Left colon (tissue), 2 donors: ENCODE data around the gene NOTCH4. TPM values are rescaled to one million over a fixed set of nuclear protein-coding genes. Genes with fewer than 3 reads are reported as not detected.
"Not testable (repeated sequence)": the region's sequence is repeated elsewhere in the genome, so short reads cannot be mapped to it uniquely, and the experiment has no call there.

ENCODE experiments used
- ATAC-seq: fragments of 200-7000 bp; cut with Tn5 transposase; one replicate; pipeline ENCODE4 v1.9.1; 2020; ENCODE audit warnings: mild to moderate bottlenecking, moderate library complexity
- DNase-seq, 2 donors: peaks; one replicate each; pipeline ENCODE4 v3.0.0-alpha.2; 2020
- intact Hi-C, 2 donors: fragments of 100-400 bp; cut with DNase I in 1 of 2; cut with micrococcal nuclease in 1 of 2; formaldehyde crosslinking; loops; one replicate each; pipeline versions ENCODE4 v1.11.2 to v1.14.0; 2022; cut with DNase I, micrococcal nuclease
- total RNA-seq, 2 donors: library from RNA; stranded (reverse); fragmentation: NEBNext Ultra II Directional; extraction: Animal tissue kit (Norgen Biotek cat#: 25700); gene quantifications; one replicate each; pipeline ENCODE4 v1.2.1, GENCODE V29; 2021
- donor health status: DM: no; HTN: no; CAD: no.
- donor health status: DM: yes; HTN: yes; CAD: no.

The NOTCH4 gene
- total RNA-seq, 2 donors from 2014 or later = 4.1 to 4.3 TPM

GRCh38 chr6:32196682-32197616, 26.9 kb downstream of the NOTCH4 start:
- intact Hi-C loops = loop anchor here in 1 of 2 donors (10.0 kb wide), 1 partner anchor 82 kb away; no protein-coding TSS in a partner anchor
- peak in 1 of 2 donors; percentile 54 for DNase-seq

GRCh38 chr6:32195902-32196681, 27.8 kb downstream of the NOTCH4 start:
- ATAC-seq = peak; percentile 45
- intact Hi-C loops = loop anchor here in 1 of 2 donors (10.0 kb wide), 1 partner anchor 81 kb away; no protein-coding TSS in a partner anchor

More at GRCh38 chr6:32196682-32197616, 26.9 kb downstream of the NOTCH4 start:
- ATAC-seq = no peak

GRCh38 chr6:32195652-32195901, 28.3 kb downstream of the NOTCH4 start:
- peak; percentile 100 for DNase-seq
- intact Hi-C loops = loop anchor here in 1 of 2 donors (10.0 kb wide), 1 partner anchor 81 kb away; no protein-coding TSS in a partner anchor

More at GRCh38 chr6:32195902-32196681, 27.8 kb downstream of the NOTCH4 start:
- DNase-seq = peak; percentile 92 to 93

GRCh38 chr6:32194825-32195651, 28.8 kb downstream of the NOTCH4 start:
- ATAC-seq = peak; percentile 16
- DNase-seq = peak in 1 of 2 donors; percentile 61
- intact Hi-C loops = loop anchor here in 1 of 2 donors (10.0 kb wide), 1 partner anchor 80 kb away; no protein-coding TSS in a partner anchor

More at GRCh38 chr6:32195652-32195901, 28.3 kb downstream of the NOTCH4 start:
- ATAC-seq = peak; percentile 84

GRCh38 chr6:32194388-32194787, 29.5 kb downstream of the NOTCH4 start:
- ATAC-seq (no peak), DNase-seq (no peak)
- intact Hi-C loops = loop anchor here in 1 of 2 donors (10.0 kb wide), 1 partner anchor 80 kb away; no protein-coding TSS in a partner anchor

- intact Hi-C loops = loop anchor here in 1 of 2 donors (10.0 kb wide), 1 partner anchor 78 kb away; no protein-coding TSS in a partner anchor
- not testable (repeated sequence) for DNase-seq, ATAC-seq
Measured at GRCh38 chr6:32193096-32193495, 30.8 kb downstream of the NOTCH4 start.

- no peak for ATAC-seq
- intact Hi-C loops = loop anchor here in 1 of 2 donors (10.0 kb wide), 1 partner anchor 78 kb away; no protein-coding TSS in a partner anchor
- DNase-seq = peak; percentile 75 to 82
Measured at GRCh38 chr6:32192608-32193039, 31.2 kb downstream of the NOTCH4 start, which contains the start of gene GPSM3. Gene GPSM3 (minus strand): TSS chr6:32192643. CDS start chr6:32192513, 130 bp downstream.

GRCh38 chr6:32191696-32192607, 31.9 kb downstream of the NOTCH4 start:
- ATAC-seq (no peak), DNase-seq (no peak)

GRCh38 chr6:32190911-32191677, 32.8 kb downstream of the NOTCH4 start:
- DNase-seq (no peak), ATAC-seq (no peak)
- intact Hi-C loops = loop anchor here in 1 of 2 donors (10.0 kb wide), 1 partner anchor 76 kb away; no protein-coding TSS in a partner anchor

More at GRCh38 chr6:32191696-32192607, 31.9 kb downstream of the NOTCH4 start:
- intact Hi-C loops = loop anchor here in 1 of 2 donors (10.0 kb wide), 1 partner anchor 77 kb away; no protein-coding TSS in a partner anchor

- ATAC-seq = peak; percentile 79
Measured at GRCh38 chr6:32190054-32190851, 33.6 kb downstream of the NOTCH4 start, which contains the start of gene PBX2. Gene PBX2 (minus strand): TSS chr6:32190202. CDS start chr6:32189915, 287 bp downstream.

GRCh38 chr6:32189742-32190053, 34.2 kb downstream of the NOTCH4 start:
- ATAC-seq (peak; percentile 3), DNase-seq (peak in 1 of 2 donors; percentile 65)
- intact Hi-C loops = loop anchor here in 1 of 2 donors (10.0 kb wide), 1 partner anchor 75 kb away; no protein-coding TSS in a partner anchor

More at GRCh38 chr6:32190054-32190851, 33.6 kb downstream of the NOTCH4 start, which contains the start of gene PBX2:
- intact Hi-C loops = loop anchor here in 1 of 2 donors (10.0 kb wide), 1 partner anchor 75 kb away; no protein-coding TSS in a partner anchor
- peak; percentile 94 to 97 for DNase-seq

GRCh38 chr6:32189069-32189741, 34.7 kb downstream of the NOTCH4 start:
- DNase-seq (no peak), ATAC-seq (peak; percentile 1)
- intact Hi-C loops = no loop called here

GRCh38 chr6:32188381-32189068, 35.3 kb downstream of the NOTCH4 start:
- no peak for DNase-seq
- intact Hi-C loops = no loop called here
- ATAC-seq = no peak
